ENCODE results near the gene SUSD4. TPM values are rescaled to one million over a fixed set of nuclear protein-coding genes. Genes with fewer than 3 reads are reported as not detected.

The SUSD4 gene
- total and polyA plus RNA-seq, 2 of the 8 experiments (the other 6 are each of a cell fraction or from before 2014, with no cell fraction given): 3.9 to 5.2 TPM

DNA sequence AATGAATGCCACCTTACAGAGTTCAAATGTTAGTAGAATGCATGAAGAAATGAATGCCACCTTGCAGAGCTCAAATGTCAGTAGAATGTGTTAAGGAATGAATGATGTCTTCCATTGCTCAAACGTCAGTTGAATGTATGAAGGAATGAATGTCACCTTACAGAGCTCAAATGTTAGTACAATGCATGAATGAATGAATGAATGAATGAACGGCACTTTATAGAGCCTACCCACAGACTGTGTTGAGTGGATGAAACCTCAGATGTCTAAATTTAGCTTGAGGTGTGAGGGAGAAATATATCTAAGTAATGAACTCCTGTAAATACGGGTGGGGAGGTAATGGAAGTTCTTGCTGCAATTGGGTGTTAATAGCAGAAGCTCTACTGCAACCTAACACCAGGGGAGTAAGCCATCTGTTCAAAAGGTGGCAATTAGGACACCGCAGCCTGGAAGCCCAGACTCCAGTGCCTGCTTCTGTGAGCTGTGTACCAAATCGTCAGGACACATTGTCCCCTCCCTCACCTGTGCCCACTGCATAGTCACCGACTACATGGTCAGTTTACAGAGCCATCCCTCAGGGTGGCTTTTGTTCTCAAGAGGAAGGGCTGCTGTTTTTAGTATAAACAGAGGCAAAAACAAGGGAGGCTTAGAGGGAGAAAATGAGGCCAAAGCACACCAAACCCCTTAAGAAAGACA, 26.7 kb downstream of the SUSD4 start (continued):
- TF ChIP-seq, protein P1, sequence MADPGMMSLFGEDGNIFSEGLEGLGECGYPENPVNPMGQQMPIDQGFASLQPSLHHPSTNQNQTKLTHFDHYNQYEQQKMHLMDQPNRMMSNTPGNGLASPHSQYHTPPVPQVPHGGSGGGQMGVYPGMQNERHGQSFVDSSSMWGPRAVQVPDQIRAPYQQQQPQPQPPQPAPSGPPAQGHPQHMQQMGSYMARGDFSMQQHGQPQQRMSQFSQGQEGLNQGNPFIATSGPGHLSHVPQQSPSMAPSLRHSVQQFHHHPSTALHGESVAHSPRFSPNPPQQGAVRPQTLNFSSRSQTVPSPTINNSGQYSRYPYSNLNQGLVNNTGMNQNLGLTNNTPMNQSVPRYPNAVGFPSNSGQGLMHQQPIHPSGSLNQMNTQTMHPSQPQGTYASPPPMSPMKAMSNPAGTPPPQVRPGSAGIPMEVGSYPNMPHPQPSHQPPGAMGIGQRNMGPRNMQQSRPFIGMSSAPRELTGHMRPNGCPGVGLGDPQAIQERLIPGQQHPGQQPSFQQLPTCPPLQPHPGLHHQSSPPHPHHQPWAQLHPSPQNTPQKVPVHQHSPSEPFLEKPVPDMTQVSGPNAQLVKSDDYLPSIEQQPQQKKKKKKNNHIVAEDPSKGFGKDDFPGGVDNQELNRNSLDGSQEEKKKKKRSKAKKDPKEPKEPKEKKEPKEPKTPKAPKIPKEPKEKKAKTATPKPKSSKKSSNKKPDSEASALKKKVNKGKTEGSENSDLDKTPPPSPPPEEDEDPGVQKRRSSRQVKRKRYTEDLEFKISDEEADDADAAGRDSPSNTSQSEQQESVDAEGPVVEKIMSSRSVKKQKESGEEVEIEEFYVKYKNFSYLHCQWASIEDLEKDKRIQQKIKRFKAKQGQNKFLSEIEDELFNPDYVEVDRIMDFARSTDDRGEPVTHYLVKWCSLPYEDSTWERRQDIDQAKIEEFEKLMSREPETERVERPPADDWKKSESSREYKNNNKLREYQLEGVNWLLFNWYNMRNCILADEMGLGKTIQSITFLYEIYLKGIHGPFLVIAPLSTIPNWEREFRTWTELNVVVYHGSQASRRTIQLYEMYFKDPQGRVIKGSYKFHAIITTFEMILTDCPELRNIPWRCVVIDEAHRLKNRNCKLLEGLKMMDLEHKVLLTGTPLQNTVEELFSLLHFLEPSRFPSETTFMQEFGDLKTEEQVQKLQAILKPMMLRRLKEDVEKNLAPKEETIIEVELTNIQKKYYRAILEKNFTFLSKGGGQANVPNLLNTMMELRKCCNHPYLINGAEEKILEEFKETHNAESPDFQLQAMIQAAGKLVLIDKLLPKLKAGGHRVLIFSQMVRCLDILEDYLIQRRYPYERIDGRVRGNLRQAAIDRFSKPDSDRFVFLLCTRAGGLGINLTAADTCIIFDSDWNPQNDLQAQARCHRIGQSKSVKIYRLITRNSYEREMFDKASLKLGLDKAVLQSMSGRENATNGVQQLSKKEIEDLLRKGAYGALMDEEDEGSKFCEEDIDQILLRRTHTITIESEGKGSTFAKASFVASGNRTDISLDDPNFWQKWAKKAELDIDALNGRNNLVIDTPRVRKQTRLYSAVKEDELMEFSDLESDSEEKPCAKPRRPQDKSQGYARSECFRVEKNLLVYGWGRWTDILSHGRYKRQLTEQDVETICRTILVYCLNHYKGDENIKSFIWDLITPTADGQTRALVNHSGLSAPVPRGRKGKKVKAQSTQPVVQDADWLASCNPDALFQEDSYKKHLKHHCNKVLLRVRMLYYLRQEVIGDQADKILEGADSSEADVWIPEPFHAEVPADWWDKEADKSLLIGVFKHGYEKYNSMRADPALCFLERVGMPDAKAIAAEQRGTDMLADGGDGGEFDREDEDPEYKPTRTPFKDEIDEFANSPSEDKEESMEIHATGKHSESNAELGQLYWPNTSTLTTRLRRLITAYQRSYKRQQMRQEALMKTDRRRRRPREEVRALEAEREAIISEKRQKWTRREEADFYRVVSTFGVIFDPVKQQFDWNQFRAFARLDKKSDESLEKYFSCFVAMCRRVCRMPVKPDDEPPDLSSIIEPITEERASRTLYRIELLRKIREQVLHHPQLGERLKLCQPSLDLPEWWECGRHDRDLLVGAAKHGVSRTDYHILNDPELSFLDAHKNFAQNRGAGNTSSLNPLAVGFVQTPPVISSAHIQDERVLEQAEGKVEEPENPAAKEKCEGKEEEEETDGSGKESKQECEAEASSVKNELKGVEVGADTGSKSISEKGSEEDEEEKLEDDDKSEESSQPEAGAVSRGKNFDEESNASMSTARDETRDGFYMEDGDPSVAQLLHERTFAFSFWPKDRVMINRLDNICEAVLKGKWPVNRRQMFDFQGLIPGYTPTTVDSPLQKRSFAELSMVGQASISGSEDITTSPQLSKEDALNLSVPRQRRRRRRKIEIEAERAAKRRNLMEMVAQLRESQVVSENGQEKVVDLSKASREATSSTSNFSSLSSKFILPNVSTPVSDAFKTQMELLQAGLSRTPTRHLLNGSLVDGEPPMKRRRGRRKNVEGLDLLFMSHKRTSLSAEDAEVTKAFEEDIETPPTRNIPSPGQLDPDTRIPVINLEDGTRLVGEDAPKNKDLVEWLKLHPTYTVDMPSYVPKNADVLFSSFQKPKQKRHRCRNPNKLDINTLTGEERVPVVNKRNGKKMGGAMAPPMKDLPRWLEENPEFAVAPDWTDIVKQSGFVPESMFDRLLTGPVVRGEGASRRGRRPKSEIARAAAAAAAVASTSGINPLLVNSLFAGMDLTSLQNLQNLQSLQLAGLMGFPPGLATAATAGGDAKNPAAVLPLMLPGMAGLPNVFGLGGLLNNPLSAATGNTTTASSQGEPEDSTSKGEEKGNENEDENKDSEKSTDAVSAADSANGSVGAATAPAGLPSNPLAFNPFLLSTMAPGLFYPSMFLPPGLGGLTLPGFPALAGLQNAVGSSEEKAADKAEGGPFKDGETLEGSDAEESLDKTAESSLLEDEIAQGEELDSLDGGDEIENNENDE (IDR thresholded peaks at IDR 0.05; ENCODE audit: insufficient replicate concordance, low read length): no peak
- TF ChIP-seq BRCA1 (IDR thresholded peaks at IDR 0.05; ENCODE audit: low read depth, low read length) (no peak), SRF (IDR thresholded peaks at IDR 0.05; ENCODE audit: low read depth, low read length) (no peak), CEBPB (IDR thresholded peaks at IDR 0.05; ENCODE audit: low read depth, low read length) (no peak), CTBP2 (IDR thresholded peaks at IDR 0.05; ENCODE audit: borderline replicate concordance, insufficient read depth, insufficient read length, low read length) (no peak), POU5F1 (IDR thresholded peaks at IDR 0.05; ENCODE audit: low read depth, low read length) (no peak), SIX5 (IDR thresholded peaks at IDR 0.05; ENCODE audit: low read depth, low read length) (no peak)

Measured in H1 (cell line).